GM19099 (cell line): ENCODE results near the gene KEAP1.

ENCODE experiments used
- POLR2A ChIP-seq: IDR thresholded peaks from 3 replicates; pipeline ENCODE4 v1.6.1; 2011; ENCODE audit warnings: low read depth; ENCODE audit not compliant: insufficient read length; ENCODE audit errors: extremely low read depth

KEAP1 gene

DNA sequence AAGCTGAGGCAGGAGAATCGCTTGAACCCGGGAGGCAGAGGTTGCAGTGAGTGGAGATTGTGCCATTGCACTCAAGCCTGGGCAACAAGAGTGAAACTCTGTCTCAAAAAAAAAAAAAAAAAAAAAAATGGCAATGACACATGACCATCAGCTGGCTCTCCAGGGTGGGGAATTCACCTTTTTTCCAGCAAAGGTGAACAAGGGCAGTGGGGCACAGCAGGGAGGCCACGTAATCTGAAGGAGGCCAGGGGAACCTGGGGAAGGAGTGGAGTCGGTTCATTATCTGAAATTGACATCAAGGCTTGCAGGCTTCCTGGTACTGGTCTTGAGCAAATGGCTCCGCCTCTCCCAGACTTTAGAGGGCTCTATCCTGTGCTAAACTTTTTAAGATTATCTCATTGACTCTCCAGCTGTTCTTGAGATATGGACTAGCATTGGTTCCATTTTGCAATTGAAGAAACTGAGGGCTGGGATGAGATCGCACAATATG lies 28.1 kb downstream of the KEAP1 start:
- TF ChIP-seq POLR2A = no peak

DNA sequence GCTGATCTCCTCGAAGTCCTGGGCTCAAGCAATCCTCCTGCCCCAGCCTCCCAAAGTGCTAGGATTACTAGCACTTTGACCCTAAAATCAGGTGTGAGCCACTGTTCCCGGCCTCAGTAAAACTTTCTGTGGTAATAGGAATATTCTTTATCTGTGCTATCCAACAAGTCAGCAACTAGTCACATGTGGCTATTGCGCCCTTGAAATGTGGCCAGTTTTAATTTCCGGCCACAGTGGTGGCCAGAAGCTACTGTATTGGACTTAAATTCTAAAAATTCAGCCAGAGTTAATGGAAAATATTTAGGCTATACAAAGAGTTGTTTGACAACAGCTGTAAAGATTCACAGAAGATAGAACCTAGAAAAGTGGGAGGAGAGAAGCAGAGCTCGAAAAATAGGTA lies 30.0 kb downstream of the KEAP1 start:
- TF ChIP-seq POLR2A = no peak

DNA sequence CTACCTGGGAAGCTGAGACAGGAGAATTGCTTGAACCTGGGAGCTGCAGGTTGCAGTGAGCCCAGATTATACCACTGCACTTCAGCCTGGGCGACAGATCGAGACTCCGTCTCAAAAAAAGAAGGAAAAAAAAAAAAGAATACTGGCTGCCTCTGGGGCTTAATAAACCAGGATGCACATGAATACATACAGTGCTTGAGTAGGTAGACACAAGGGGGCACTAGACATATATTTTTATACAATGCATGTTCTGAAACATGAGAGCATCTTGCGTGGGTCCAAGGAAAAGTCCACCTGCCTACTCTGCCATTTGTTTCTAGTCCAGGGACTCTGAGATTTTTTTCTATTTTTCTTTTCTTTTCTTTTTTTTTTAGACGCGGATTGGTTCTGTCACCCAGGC lies 31.2 kb downstream of the KEAP1 start:
- TF ChIP-seq POLR2A = no peak

DNA sequence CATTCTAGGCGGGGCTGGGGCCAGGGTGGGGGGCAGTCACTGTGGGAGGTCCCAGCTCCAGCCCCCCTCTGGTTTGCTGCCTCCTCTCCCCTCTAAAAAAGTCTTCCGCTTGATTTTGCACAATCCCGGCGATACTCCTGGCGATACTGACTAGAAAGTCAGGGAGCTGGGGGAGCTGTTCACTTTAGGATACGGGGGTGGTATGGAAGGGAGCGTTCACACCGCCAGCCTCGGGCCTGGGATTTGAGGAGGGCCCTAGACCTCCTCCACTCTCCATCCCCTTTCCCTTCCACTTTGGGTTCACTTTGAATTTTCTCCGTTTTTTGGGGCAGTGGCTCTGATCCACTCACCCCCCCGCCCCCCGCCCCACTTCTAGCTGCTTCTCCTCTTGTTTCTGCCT lies 35.0 kb downstream of the KEAP1 start:
- no peak for TF ChIP-seq POLR2A

DNA sequence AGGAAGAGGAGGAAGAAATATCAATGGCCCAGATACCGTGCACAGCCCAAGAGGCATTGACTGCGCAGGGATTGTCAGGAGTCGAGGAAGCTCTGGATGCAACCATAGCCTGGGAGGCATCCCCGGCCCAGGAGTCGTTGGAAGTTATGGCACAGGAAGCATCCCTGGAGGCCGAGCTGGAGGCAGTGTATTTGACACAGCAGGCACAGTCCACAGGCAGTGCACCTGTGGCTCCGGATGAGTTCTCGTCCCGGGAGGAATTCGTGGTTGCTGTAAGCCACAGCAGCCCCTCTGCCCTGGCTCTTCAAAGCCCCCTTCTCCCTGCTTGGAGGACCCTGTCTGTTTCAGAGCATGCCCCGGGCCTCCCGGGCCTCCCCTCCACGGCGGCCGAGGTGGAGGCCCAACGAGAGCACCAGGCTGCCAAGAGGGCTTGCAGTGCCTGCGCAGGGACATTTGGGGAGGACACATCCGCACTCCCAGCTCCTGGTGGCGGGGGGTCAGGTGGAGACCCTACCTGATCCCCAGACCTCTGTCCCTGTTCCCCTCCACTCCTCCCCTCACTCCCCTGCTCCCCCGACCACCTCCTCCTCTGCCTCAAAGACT lies 36.0 kb downstream of the KEAP1 start:
- no peak for TF ChIP-seq POLR2A

DNA sequence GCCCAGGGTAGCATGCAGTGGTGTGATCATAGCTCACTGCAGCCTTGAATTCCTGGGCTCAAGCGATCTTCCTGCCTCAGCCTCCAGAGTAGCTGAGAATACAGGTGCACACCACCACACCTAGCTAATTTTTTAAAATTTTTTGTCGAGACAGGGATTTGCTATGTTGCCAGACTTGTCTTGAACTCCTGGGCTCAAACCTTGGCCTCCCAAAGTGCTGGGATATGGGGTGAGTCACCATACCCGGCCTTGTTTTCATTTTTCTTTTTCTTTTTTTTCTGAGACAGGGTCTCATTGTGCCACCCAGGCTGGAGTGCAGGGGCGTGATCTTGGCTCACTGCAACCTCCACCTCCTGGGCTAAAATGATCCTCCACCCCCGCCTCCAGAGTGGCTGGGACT lies 38.7 kb downstream of the KEAP1 start:
- TF ChIP-seq POLR2A = no peak

DNA sequence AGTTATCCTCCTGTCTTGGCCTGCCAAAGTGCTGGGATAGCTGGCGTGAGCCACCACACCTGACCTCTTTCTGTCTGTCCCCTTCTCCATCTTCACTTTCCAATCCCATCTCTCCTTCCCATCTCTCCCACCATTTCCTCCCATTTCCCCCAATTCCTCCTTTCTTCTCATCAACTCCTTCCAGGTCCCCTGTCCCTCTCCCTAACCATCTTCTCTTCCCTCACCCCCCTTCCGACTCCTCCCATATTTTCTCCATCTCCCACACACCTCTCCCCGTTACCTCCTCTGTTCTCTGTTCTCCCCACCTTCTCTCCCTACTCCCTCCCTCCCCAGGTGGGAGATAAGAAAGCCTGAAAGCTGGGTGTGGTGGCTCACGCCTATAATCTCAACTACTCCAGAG lies 40.6 kb downstream of the KEAP1 start:
- no peak for TF ChIP-seq POLR2A

DNA sequence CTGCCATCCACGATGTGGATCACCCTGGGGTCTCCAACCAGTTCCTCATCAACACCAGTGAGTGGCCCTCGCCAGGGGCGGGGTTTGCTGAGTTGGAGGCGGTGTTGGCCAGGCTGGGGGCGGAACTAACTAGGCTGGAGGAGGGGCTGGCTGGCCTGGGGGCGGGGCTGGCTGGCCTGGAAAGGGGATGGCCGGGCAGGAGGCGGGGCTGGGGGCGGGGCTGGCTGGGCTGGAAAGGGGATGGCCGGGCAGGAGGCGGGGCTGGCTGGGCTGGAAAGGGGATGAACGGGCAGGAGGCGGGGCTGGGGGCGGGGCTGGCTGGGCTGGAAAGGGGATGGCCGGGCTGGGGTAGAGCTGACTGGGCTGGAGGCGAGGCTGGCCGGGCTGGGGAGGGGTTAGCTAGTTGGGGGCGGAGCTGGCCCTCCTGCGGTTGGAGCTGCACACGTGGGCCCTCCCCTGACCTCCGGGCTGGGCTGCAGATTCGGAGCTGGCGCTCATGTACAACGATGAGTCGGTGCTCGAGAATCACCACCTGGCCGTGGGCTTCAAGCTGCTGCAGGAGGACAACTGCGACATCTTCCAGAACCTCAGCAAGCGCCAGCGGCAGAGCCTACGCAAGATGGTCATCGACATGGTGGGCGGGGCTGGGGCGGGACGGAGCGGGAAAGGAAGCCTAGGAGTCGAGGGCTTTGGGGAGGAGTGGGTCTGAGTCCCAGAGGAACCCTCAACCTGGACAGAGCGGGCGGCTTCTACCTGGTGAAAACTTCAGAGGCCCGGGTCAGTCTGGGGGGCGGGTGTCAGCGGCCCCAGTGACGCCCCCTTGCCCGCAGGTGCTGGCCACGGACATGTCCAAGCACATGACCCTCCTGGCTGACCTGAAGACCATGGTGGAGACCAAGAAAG lies 41.9 kb downstream of the KEAP1 start:
- TF ChIP-seq POLR2A = no peak

DNA sequence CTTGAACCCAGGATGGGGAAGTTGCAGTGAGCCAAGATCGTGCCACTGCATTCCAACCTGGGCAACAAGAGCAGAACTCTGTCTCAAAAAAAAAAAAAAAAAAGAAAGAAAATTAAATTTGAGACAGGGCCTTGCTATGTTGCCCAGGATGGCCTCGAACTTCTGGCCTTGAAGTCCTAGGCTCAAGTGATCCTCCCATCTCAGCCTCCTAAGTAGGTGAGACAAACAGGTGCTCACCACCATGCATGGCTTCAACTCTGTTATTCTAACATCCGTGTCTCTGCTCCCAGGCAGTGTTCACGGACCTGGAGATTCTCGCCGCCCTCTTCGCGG lies 42.5 kb downstream of the KEAP1 start:
- no peak for TF ChIP-seq POLR2A

DNA sequence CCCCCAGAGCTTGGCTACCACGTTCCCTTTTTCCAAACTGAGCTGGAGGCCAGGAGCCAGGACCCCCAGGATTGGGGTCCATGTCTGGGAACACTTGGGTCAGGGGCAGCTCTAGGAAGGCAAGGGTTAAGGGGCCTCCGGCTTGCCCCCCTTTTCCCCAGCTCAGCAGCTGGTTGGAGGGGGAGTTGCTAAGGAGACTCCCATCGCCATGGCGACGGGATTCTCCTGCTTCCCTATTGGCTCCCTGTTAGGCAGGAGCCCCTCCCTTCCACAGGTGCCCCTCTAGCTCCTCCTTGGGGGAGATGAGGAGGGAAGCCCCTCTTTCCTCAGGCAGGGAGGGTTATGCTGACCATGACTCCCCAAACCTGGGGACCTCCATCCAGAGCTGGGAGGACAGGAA lies 48.9 kb downstream of the KEAP1 start:
- no peak for TF ChIP-seq POLR2A

DNA sequence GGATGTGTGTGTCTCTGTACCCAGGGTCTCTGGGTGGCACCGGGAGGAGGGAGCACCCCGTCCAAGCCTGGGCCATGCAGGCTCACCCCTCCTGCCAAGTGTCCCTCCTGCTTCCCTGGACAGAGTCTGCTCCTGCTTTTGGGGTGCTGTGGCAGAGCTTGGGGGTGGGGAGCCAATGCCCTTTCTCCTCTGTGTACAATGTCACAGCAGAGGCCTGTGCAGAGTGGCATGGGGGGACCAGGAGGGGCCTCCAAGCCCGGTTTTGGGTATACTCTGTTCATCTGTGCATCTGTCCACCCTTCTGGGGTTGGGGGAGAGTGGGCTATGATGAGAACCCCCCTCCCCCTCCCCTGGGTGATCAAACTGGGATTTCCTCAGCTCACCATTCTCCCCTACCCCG lies 49.3 kb downstream of the KEAP1 start:
- TF ChIP-seq POLR2A = no peak

DNA sequence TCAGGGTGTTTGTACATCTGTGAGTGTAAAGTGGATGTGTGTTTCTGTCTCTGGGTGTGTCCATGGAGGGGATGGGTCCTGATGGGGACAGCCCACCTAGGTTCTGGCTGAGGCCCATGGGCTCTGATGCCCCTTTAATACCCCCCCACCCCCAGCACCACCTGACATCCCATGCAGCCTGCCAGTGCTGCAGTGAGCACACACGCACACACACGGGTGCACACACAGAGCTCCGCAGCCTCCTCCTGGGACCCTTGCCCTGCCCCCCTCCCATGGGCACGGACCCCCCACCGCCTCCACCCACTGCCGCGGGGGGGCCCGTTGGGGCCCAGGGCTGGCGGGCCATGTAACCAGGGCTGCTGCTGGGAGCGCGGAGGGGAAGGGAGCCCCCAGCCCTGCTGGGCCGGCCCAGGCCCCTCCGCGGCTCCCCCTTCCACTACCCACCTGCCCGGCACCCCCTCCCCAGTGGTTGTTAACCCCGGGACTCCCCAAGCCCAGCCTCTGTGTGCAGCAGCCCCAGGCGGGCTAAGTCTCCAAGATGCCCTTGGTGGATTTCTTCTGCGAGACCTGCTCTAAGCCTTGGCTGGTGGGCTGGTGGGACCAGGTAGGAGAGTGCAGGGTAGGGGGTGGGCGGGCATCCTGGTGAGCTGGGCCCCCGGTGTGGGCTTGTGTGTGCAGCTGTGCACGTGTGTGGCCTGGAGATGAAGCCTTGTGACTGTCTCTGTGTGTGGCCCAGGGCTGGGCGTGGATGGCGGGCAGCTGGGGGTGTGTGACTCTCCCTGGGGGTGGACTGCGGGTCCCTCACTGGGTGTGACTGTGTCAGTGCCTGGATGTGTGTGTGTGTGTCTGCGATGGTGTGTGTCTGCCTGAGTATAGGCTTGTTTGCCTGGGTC lies 50.2 kb downstream of the KEAP1 start:
- no peak for TF ChIP-seq POLR2A

DNA sequence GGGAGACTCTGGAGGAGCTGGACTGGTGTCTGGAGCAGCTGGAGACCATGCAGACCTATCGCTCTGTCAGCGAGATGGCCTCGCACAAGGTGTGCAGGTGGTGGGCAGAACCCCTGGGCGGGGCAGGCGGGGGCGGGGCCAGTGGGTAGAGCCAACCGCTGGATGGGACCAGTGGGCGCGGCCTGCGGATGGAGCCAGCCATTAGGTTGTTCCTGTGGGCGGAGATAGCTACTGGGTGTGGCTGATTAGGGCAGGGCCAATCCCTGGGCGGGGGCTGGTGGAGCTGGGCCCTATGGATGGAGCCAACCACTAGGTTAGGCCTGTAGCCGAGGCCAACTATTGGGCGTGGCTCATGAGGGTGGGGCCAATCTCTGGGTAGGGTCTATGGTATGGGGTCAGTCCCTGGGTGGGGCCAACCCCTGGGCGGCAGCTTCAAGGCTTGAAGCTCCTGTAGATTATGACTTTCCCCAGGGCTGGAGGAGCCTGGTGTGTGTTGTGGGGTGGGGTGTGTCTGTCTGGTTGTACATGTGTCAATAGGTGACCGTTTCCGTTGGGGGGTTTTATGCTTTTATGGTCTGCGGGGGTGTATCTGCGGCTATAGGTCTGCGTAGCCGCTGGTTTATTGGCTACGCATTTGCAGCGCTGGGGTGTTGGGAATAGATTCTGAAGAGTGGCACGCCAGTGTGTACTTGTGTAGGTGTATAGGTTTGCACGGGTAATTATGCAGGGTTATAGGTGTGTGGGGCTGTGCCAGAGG lies 52.1 kb downstream of the KEAP1 start:
- no peak for TF ChIP-seq POLR2A

DNA sequence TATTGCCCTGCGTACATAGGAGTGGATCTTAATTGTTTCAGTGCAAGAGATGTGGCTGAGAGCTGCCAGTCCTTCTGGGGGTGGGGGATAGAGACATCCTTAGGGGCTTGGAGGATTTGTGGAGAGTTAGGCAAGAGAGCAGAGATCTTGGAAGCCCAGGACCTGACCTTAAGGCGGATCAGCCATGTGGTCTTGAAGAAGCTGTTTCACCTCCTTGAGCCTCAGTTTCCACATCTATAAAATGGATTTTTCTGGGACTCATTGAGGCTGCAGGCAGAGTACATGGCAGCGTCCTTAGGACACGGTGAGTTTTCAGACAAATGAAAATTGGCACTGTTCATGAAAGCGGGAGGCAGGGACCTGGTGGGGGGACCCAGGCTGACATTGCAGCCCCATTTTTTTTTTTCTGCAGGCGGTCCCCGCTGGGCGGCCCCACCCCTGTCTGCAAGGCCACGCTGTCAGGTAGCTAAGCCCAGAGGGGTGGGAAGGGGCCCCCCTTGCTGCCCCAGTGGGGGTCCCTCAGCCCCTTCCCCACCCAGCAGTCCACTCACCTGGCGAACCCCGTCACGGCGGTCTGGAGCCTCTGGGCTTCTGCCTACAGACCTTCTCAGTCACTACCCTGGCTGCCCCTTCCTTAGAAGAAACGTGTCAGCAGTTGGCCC lies 52.8 kb downstream of the KEAP1 start:
- no peak for TF ChIP-seq POLR2A
